Endothelial cell of umbilical vein (primary cell): ENCODE measurements around the gene PHACTR1. TPM values are rescaled to one million over a fixed set of nuclear protein-coding genes. Genes with fewer than 3 reads are reported as not detected.

Experiments used
- BruUV-seq: library from RNA; stranded (reverse); fragments of 400-500 nt; replicated peaks from 2 replicates; lab custom pipeline; 2021; lab: Mats Ljungman, UMichigan
- CTCF ChIA-PET: fragments of 300-600, 350-600 bp; sonication (Branson Sonifier 250); formaldehyde crosslinking; loops from one replicate; lab custom pipeline; 2021; ENCODE audit warnings: antibody characterized with exemption, inconsistent platforms; lab: Charles Lee
- POLR2A ChIA-PET: fragments of 300-600, 350-600 bp; sonication (Branson Sonifier 250); formaldehyde crosslinking; loops from one replicate; lab custom pipeline; 2021; ENCODE audit warnings: antibody characterized with exemption, inconsistent platforms; lab: Charles Lee
- DNase-seq: peaks from one replicate; pipeline ENCODE4 v3.0.0-alpha.2; 2011; ENCODE audit warnings: low read depth, low spot score
- FAIRE-seq: peaks from 2 replicates; lab custom pipeline; 2011; peaks lifted over from hg19 to GRCh38; lab: Jason Lieb, UNC
- H2AFZ ChIP-seq: 2 replicates; pipeline ENCODE4 v1.6.0; 2012; ENCODE audit warnings: low read depth, low read length, control low read depth, inconsistent platforms
- H3K27ac ChIP-seq: 2 replicates; pipeline ENCODE4 v1.5.1; 2011; ENCODE audit warnings: low read depth, mild to moderate bottlenecking, control low read depth, low read length, moderate library complexity; ENCODE audit not compliant: insufficient read depth
- H3K27me3 ChIP-seq, 2 experiments: 2 replicates each; pipeline versions ENCODE4 v1.6.0 to v1.6.1; 2011; ENCODE audit warnings: low read length in 2 of 2, mixed read lengths in 1 of 2; ENCODE audit not compliant: control insufficient read depth in 2 of 2, insufficient read depth in 2 of 2
- H3K36me3 ChIP-seq, 2 experiments: 2 replicates in 1 of 2; 3 replicates in 1 of 2; pipeline ENCODE4 v1.5.1; 2011; ENCODE audit warnings: low read length in 2 of 2, mild to moderate bottlenecking in 1 of 2, moderate library complexity in 1 of 2; ENCODE audit not compliant: control insufficient read depth in 2 of 2, insufficient read depth in 2 of 2; ENCODE audit errors: extremely low read depth in 1 of 2
- H3K4me1 ChIP-seq: 3 replicates; pipeline ENCODE4 v1.5.1; 2011; ENCODE audit warnings: mild to moderate bottlenecking, low read length; ENCODE audit not compliant: control insufficient read depth, insufficient read depth; ENCODE audit errors: extremely low read depth
- H3K4me2 ChIP-seq: 2 replicates; pipeline ENCODE4 v1.6.1; 2011; ENCODE audit warnings: low read length, control low read depth, mixed read lengths; ENCODE audit not compliant: insufficient read depth
- H3K4me3 ChIP-seq, 3 experiments: fragments of 200-600 bp in 1 of 3; sonication (generic), shearing (Covaris generic) in 1 of 3; replicated peaks in 1 of 3; 2 replicates each; pipeline ENCODE4 v1.5.1; 2011 to 2016; ENCODE audit warnings: control low read depth in 3 of 3, low read length in 3 of 3, mild to moderate bottlenecking in 2 of 3, inconsistent platforms in 1 of 3, low read depth in 1 of 3, moderate library complexity in 1 of 3; ENCODE audit not compliant: insufficient read depth in 1 of 3
- H3K79me2 ChIP-seq: 2 replicates; pipeline ENCODE4 v1.6.0; 2012; ENCODE audit warnings: low read length, inconsistent platforms; ENCODE audit not compliant: control insufficient read depth, insufficient read depth
- H3K9ac ChIP-seq: replicated peaks from 2 replicates; pipeline ENCODE3; 2011; ENCODE audit warnings: low read length, control low read depth; ENCODE audit not compliant: insufficient read depth; ENCODE audit errors: extremely low read depth
- H3K9me1 ChIP-seq: replicated peaks from 3 replicates; pipeline ENCODE4 v1.6.0; 2011; ENCODE audit warnings: mild to moderate bottlenecking, low read length; ENCODE audit not compliant: control insufficient read depth, insufficient read depth; ENCODE audit errors: extremely low read depth
- H3K9me3 ChIP-seq: replicated peaks from 2 replicates; pipeline ENCODE4 v1.5.1; 2012; ENCODE audit warnings: low read length, inconsistent platforms; ENCODE audit not compliant: control insufficient read depth, insufficient read depth
- H4K20me1 ChIP-seq: replicated peaks from 2 replicates; pipeline ENCODE3; 2011; ENCODE audit warnings: mild to moderate bottlenecking, low read length; ENCODE audit not compliant: control insufficient read depth, insufficient read depth; ENCODE audit errors: extremely low read depth
- EZH2 ChIP-seq: IDR thresholded peaks from 2 replicates; pipeline ENCODE4 v1.6.1; 2012; ENCODE audit warnings: borderline replicate concordance, low read depth, mild to moderate bottlenecking, moderate library complexity, low read length, inconsistent platforms; ENCODE audit not compliant: severe bottlenecking
- FOS ChIP-seq: IDR thresholded peaks from 2 replicates; pipeline ENCODE4 v1.6.1; 2011; ENCODE audit warnings: mild to moderate bottlenecking, low read length, moderate library complexity, borderline replicate concordance; ENCODE audit not compliant: insufficient read depth
- GATA2 ChIP-seq: IDR thresholded peaks from 2 replicates; pipeline ENCODE4 v1.7.0; 2011; ENCODE audit warnings: low read depth, mild to moderate bottlenecking, moderate library complexity, mixed read lengths, low read length; ENCODE audit not compliant: insufficient read length, insufficient read depth
- JUN ChIP-seq: IDR thresholded peaks from 2 replicates; pipeline ENCODE4 v1.6.1; 2011; ENCODE audit warnings: borderline replicate concordance, low read depth; ENCODE audit not compliant: insufficient read length, insufficient read depth
- MYC ChIP-seq: IDR thresholded peaks from one replicate; pipeline ENCODE4 v1.6.1; 2011; ENCODE audit warnings: mild to moderate bottlenecking, low read depth, low read length
- POLR2A ChIP-seq: IDR thresholded peaks from 2 replicates; pipeline ENCODE4 v1.6.1; 2012; ENCODE audit warnings: low read depth, mild to moderate bottlenecking, control low read depth, low read length
- POLR2AphosphoS5 ChIP-seq: IDR thresholded peaks from 2 replicates; pipeline ENCODE4 v1.6.1; 2012; ENCODE audit warnings: low read depth, mild to moderate bottlenecking, control low read depth, low read length, moderate library complexity; ENCODE audit not compliant: insufficient read depth
- dilution Hi-C: fragments of 300-500 bp; cut with MboI; formaldehyde crosslinking; loops from one replicate; pipeline ENCODE4 v1.15.0; 2019; ENCODE audit warnings: low sequenced_read_pairs; ENCODE audit not compliant: extremely low pct_ligation_motif_present
- intact Hi-C: fragments of 100-400 bp; cut with micrococcal nuclease; formaldehyde crosslinking; loops from one replicate; pipeline ENCODE4 v1.10.0; 2022
- polyA plus RNA-seq, 4 experiments: library from polyadenylated mRNA; depleted of rRNA in 3 of 4; stranded (reverse) in 3 of 4; unstranded in 1 of 4; fragments of >200 nt; gene quantifications; 2 replicates each; pipeline versions ENCODE4 v1.2.1 to v1.2.3, GENCODE V29; 2011 to 2012; ENCODE audit warnings: missing spikeins in 1 of 4
- total RNA-seq: library from RNA; stranded (reverse); gene quantifications from 2 replicates; pipeline ENCODE4 v1.2.3, GENCODE V29; 2021
- TF ChIP-seq, protein P1 (sequence below): IDR thresholded peaks from 2 replicates; pipeline ENCODE4 v1.6.1; 2011; ENCODE audit not compliant: insufficient read depth, insufficient read length
- TF ChIP-seq, protein P2 (sequence below), 2 donors: IDR thresholded peaks; 1 replicate in 1 of 2; 2 replicates in 1 of 2; pipeline ENCODE4 v1.5.1; 2011; ENCODE audit warnings: low read length in 2 of 2, mild to moderate bottlenecking in 2 of 2, moderate library complexity in 2 of 2, control low read depth in 1 of 2, inconsistent platforms in 1 of 2, low read depth in 1 of 2; ENCODE audit not compliant: insufficient read depth in 1 of 2; ENCODE audit errors: extremely low read depth in 1 of 2

The PHACTR1 gene
- total and polyA plus RNA-seq, 2 donors (not counting 3 experiments of a cell fraction or from before 2014, with no cell fraction given) = 2.4 to 23.2 TPM

GRCh38 chr6:13190376-13190775 lies 473.8 kb downstream of the PHACTR1 start:
- ChIA-PET POLR2A (no interaction called here), CTCF (interaction anchor here (5.5 kb wide), 1 partner anchor 278 kb away, joined by 51 read pairs; no protein-coding TSS in a partner anchor)
- H3K36me3 ChIP-seq = no peaks in the 10 kb centered on the region
- H3K79me2 ChIP-seq = no peaks in the 10 kb centered on the region
- no peak for TF ChIP-seq FOS
- TF ChIP-seq GATA2 = no peak
- no peak for TF ChIP-seq POLR2AphosphoS5
- no peak overlapping the region for H3K4me3 ChIP-seq
- dilution Hi-C loops (no loop called here), intact Hi-C loops (no loop called here)
- no peaks in the 10 kb centered on the region for H3K4me1 ChIP-seq
- H3K9me3 ChIP-seq = no peaks in the 10 kb centered on the region
- FAIRE-seq (no peak), DNase-seq (no peak)
- no peaks in the 10 kb centered on the region for H3K9me1 ChIP-seq
- no peak overlapping the region for H3K27ac ChIP-seq
- no peak overlapping the region for H2AFZ ChIP-seq
- H4K20me1 ChIP-seq = no peaks in the 10 kb centered on the region
- H3K9ac ChIP-seq = no peak overlapping the region
- BruUV-seq = no TSS peak
- no peaks in the 10 kb centered on the region for H3K27me3 ChIP-seq
- no peak overlapping the region for H3K4me2 ChIP-seq

- TF ChIP-seq GATA2 (no peak), JUN (no peak), EZH2 (no peak), FOS (no peak), MYC (no peak), POLR2AphosphoS5 (no peak), POLR2A (no peak)
- TF ChIP-seq, protein P1, sequence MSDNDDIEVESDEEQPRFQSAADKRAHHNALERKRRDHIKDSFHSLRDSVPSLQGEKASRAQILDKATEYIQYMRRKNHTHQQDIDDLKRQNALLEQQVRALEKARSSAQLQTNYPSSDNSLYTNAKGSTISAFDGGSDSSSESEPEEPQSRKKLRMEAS = no peak
- TF ChIP-seq, protein P2, sequence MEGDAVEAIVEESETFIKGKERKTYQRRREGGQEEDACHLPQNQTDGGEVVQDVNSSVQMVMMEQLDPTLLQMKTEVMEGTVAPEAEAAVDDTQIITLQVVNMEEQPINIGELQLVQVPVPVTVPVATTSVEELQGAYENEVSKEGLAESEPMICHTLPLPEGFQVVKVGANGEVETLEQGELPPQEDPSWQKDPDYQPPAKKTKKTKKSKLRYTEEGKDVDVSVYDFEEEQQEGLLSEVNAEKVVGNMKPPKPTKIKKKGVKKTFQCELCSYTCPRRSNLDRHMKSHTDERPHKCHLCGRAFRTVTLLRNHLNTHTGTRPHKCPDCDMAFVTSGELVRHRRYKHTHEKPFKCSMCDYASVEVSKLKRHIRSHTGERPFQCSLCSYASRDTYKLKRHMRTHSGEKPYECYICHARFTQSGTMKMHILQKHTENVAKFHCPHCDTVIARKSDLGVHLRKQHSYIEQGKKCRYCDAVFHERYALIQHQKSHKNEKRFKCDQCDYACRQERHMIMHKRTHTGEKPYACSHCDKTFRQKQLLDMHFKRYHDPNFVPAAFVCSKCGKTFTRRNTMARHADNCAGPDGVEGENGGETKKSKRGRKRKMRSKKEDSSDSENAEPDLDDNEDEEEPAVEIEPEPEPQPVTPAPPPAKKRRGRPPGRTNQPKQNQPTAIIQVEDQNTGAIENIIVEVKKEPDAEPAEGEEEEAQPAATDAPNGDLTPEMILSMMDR (IDR thresholded peaks at IDR 0.05; ENCODE audit: extremely low read depth in 1 of 2, insufficient read depth in 1 of 2, low read depth in 1 of 2, low read length in 2 of 2) = no peak
- H3K9me3 ChIP-seq = no peaks in the 10 kb centered on the region
- ChIA-PET POLR2A (no interaction called here), CTCF (interaction anchor here (5.5 kb wide), 1 partner anchor 280 kb away, joined by 51 read pairs; no protein-coding TSS in a partner anchor)
- H3K27ac ChIP-seq = no peak overlapping the region
- dilution Hi-C loops (no loop called here), intact Hi-C loops (no loop called here)
- H3K9me1 ChIP-seq = no peaks in the 10 kb centered on the region
- H3K79me2 ChIP-seq = no peaks in the 10 kb centered on the region
- no peaks in the 10 kb centered on the region for H3K4me1 ChIP-seq
- H3K36me3 ChIP-seq = no peaks in the 10 kb centered on the region
- H3K9ac ChIP-seq = no peak overlapping the region
- no peak overlapping the region for H3K4me3 ChIP-seq
- H4K20me1 ChIP-seq = no peaks in the 10 kb centered on the region
- DNase-seq (no peak), FAIRE-seq (no peak)
- H3K27me3 ChIP-seq = no peaks in the 10 kb centered on the region
- no peak overlapping the region for H3K4me2 ChIP-seq
- BruUV-seq = no TSS peak
- H2AFZ ChIP-seq = no peak overlapping the region
These were observed 474.9 kb downstream of the PHACTR1 start for GRCh38 chr6:13191461-13191860.
